Hematopoietic multipotent progenitor cell treated with erythropoietin and hydrocortisone succinate and interleukin-3 and kit ligand, for 15 days (in vitro differentiated cells): ENCODE measurements around the gene RPH3AL.
"Not testable (repeated sequence)": the region's sequence is repeated elsewhere in the genome, so short reads cannot be mapped to it uniquely, and the experiment has no call there.

Experiments
- DNase-seq: peaks from one replicate; pipeline ENCODE4 v3.0.0-alpha.2; 2015; ENCODE audit warnings: low spot score

Gene RPH3AL

DNA sequence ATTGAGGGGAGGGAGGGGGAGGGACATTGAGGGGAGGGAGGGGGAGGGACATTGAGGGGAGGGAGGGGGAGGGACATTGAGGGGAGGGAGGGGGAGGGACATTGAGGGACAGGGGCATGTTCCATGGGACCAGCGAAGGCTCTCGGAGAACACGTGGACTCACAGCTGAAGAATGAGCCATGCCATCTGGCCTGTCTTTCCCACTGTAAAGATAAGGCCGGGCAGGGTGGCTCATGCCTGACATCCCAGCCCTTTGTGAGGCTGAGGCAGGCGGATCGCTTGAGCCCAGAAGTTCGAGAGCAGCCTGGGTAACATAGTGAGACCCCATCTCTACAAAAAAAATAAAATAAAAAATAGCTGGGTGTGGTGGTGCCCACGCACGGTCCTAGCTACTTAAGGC lies 32.5 kb downstream of the RPH3AL start:
- DNase-seq, result no peak

GRCh38 chr17:319266-319665 lies 33.3 kb downstream of the RPH3AL start:
- DNase-seq, result no peak

DNA sequence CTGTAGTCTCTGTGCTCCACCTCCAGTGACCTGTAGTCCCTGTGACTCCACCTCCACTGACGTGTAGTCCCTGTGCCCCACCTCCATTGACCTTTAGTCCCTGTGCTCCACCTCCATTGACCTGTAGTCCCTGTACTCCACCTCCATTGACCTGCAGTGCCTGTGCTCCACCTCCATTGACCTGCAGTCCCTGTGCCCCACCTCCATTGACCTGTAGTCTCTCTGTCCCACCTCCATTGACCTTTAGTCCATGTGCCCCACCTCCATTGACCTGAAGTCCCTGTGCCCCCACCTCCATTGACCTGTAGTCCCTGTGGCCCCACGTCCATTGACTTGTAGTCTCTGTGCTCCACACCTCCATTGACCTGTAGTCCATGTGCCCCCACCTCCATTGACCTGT lies 35.5 kb downstream of the RPH3AL start:
- DNase-seq, result not testable (repeated sequence)

DNA sequence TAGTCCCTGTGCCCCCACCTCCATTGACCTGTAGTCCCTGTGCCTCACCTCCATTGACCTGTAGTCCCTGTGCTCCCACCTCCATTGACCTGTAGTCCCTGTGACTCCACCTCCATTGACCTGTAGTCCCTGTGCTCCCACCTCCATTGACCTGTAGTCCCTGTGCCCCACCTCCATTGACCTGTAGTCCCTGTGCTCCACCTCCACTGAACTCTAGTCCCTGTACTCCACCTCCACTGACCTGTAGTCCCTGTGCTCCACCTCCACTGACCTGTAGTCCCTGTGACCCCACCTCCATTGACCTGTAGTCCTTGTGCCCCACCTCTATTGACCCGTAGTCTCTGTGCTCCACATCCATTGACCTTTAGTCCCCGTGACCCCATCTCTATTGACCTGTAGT lies 37.2 kb downstream of the RPH3AL start:
- DNase-seq, result not testable (repeated sequence)

DNA sequence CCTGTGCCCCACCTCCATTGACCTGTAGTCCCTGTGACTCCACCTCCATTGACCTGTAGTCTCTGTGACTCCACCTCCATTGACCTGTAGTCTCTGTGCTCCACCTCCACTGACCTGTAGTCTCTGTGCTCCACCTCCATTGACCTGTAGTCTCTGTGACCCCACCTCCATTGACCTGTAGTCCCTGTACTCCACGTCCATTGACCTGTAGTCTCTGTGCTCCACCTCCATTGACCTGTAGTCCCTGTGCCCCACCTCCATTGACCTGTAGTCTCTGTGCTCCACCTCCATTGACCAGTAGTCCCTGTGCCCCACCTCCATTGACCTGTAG lies 38.0 kb downstream of the RPH3AL start:
- not testable (repeated sequence) for DNase-seq

DNA sequence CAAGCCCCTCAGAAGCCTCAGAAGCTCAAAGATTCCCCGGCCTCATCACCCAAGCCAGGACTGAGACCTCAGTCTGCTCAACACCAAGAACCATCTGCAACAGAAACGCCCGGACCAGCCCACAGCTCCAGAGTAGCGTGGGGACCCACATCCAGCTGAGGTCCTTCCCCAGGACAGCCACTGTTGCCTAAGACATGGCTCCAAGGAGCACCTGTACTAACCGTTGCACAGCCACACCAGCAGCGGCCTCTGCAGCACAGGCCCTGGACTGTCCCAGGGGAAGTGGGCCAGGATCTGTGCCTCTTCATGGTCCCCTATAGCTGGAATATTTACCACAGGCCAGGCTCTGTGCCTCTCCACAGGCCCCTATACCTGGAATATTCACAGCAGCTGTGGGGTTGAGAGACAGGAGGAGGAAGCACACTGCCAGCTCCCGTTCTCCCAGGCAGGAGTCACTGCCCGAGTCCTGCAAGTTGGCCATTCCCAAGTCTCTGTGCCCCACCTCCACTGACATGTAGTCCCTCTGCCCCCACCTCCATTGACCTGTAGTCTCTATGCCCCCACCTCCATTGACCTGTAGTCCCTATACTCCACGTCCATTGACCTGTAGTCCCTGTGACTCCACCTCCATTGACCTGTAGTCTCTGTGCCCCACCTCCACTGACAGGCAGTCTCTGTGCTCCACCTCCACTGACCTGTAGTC lies 38.5 kb downstream of the RPH3AL start:
- DNase-seq, result no peak

DNA sequence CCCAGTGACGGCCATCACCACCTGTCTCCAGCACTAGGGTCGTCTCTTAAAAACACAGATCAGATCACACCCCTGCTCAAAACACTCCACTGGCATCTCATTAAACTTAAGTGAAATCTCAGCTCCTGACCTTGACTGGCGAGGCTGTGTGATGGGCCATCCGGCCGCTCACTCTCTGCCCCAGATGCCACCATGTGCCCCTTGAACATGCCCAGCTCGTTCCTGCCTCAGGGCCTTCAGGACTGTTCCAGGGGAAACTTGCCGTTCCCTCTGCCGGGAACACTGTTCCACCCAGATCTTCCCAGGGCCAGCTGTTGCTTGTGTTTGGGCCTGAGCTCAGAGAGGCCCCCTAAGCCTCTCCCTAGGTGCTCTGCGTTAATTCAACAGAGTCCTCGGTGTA lies 39.4 kb downstream of the RPH3AL start:
- DNase-seq, result no peak

- DNase-seq, result no peak
Measured at GRCh38 chr17:312476-313148, 40.0 kb downstream of the RPH3AL start.

DNA sequence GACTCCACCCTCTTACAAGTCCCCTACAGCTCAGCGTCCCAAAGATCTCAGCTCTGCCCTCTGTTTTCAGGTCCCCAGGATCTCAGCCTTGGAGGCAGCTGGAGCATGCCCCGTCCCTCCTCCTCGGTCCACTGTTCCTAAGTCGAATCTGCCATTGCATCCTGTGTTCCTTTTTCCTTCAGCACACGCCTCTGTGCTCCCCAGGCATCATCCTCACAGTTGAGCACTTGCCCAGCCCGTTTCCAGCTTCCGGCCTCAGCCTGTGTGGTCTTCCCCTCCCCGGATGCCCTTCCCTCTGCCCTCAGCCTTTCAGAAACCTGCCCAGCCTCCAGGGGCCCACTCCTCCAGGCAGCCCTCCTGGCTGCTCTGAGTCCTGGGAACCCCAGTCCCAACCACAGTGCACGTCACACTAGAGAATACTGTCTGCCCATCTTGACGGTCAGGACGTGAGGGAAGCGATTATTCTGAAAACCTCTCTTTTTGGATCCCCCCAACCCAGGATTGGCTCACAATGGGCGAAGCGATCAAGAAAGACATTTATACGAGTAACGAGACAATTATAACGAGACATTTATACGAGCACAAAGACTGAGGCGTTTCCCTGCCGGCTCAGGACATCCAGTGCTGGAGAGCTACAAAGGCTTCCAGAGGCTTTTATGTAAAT lies 41.4 kb downstream of the RPH3AL start:
- no peak for DNase-seq

- DNase-seq, result no peak
Measured at GRCh38 chr17:310111-311010, 42.2 kb downstream of the RPH3AL start.

DNA sequence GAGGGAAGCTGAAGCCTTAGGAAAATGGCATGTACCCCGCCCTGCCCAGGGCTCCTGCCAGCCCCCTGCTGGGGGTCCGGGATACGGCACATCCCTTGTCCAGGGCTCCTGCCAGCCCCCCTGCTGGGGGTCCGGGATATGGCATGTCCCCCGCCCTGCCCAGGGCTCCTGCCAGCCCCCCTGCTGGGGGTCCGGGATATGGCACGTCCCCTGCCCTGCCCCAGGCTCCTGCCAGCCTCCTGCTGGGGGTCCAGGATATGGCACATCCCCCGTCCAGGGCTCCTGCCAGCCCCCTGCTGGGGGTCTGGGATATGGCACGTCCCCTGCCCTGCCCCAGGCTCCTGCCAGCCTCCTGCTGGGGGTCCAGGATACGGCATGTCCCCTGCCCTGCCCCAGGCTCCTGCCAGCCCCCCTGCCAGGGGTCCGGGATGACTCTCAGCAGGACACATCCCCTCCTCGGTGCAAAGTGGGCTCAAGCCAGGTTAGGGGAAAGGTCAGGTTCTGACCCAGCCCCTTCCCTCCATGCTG lies 43.2 kb downstream of the RPH3AL start:
- DNase-seq, result no peak

- no peak for DNase-seq
Measured at GRCh38 chr17:307741-308507, 44.7 kb downstream of the RPH3AL start.

DNA sequence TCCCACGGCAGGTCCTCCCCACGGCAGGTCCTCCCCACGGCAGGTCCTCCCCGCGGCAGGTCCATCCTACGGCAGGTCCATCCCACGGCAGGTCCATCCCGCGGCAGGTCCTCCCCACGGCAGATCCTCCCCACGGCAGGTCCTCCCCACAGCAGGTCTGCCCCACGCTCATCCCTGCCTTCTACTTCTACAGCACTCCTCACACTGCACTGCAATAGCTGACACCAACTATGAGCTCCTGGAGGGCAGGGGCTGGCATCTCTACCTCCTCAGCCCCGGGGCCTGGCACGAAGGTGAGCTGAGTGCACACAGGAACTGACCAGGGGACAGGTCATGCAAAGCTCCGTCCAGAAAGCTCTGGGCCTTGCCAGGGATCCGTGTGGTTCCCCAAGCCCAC lies 45.3 kb downstream of the RPH3AL start:
- no peak for DNase-seq

GRCh38 chr17:306536-307294 lies 45.9 kb downstream of the RPH3AL start:
- no peak for DNase-seq

GRCh38 chr17:306116-306515 lies 46.5 kb downstream of the RPH3AL start:
- no peak for DNase-seq

DNA sequence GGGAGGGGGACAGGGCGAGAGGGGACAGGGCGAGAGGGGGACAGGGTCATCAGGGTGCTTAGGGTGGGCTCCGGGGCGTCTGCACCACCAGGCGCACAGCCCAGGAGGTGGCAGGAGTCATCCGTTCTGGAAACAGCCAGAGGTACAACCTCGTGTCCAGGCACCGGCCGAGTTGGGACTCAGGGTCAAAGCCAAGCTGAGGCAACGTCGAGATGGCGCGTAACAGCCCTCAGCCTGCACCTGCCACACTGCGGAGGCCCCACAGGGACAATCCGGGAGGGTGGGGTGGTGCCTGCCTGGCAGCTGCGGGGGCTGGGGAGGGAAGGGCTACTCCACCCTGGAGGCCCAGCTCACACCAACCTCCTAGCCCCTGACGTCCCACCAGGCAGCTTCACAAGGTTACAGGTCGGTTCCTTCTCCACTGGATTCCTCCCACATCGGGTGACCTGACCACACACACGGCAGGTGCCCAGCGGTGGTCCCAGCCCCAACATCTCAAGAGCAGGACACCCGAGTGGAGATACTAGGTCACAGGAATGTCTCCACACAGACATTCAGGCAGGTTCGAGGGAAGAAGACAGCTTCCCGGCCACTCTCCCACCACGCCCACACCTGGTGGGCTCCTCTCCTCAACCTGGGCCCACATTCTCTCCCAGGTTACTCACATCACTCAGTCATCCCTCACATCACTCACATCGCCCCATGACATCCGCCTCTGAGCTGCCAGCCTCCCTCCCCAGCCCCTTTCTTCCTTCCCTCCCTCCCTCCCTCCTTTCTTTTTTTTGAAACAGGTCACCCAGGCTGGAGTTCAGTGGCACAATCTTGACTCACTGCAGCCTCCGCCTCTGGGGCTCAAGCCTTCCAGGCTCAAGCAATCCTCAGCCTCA lies 47.3 kb downstream of the RPH3AL start:
- DNase-seq, result no peak

- DNase-seq, result no peak
Measured at GRCh38 chr17:304461-304860, 48.1 kb downstream of the RPH3AL start.

DNA sequence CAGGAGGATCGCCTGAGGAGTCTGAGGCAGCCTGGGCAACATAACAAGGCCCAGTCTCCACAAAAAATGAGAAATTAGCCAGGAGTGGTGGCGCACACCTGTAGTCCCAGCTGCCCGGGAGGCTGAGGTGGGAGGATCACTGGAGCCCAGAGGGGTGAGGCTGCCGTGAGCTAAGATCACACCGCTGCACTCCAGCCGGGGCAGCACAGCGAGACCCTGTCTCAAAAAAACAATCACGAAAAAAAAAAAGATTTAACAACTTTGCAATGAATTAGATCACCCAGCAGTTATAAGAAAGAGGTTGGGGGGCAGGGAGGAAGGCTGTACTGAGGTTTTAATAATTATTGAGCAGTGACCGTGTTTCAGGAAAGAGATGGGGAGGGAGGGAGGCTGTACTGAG lies 49.4 kb downstream of the RPH3AL start:
- no peak for DNase-seq

DNA sequence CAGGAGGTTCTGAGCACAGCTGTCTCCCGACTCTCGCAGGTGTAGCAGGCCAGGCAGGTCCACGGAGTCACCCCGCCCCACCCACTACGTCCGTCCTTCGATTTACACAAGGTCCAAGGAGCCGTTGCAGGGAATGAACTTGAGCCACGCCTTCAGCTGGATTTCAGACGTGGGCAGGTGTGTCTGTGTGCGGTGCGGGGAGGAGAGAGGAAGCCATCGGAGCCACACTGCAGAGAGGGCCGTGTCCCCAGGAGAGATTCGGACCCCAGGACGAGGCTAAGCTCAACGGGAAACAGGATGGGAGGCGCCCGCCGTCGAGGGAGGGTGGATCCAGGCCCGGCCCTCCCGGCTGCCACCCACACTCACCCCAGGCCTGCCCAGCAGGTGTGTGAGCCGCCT lies 50.3 kb downstream of the RPH3AL start:
- no peak for DNase-seq
